ENCODE results near the gene OGN.

OGN gene

DNA sequence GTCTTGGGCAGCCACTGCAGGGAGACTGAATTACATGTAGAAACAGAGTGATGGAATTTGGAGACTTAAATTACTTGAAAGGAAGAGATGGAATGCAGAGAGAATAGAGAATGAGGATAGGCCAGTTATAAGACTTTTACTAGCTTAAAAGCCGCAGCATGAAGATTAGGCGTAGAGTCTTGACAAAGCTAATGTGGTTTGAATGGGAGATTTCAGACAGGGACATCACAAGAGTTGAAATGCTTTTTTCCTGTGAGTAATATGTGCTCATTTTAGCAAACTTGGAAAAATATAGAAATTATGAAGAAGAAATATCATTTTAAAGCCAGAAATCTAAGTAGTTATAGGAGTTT, 71.1 kb downstream of the OGN start:
- H3K36me3 ChIP-seq (ENCODE audit: control insufficient read depth, low read depth, low read length), result no peaks in the 10 kb centered on the region
- no peak overlapping the region for H3K27ac ChIP-seq (ENCODE audit: low read length)
- H3K9ac ChIP-seq (ENCODE audit: low read length), result no peak overlapping the region
- no peak overlapping the region for H3K4me3 ChIP-seq (ENCODE audit: low read length)
- H3K9me3 ChIP-seq (ENCODE audit: control insufficient read depth, low read depth, low read length), result no peaks in the 10 kb centered on the region
- H3K4me1 ChIP-seq (ENCODE audit: control insufficient read depth, low read depth, low read length), result no peaks in the 10 kb centered on the region
- H3K27me3 ChIP-seq (ENCODE audit: control insufficient read depth, insufficient read depth, low read length), result no peaks in the 10 kb centered on the region
